DLD1 (cell line): Measurements from ENCODE around the gene C8A.

Source experiments
- in situ Hi-C: cut with HindIII; loops from 2 replicates; pipeline ENCODE4 v1.10.0; 2017; ENCODE audit warnings: low sequenced_read_pairs

The C8A gene

GRCh38 chr1:56854521-56855099 lies at the start of gene C8A:
C8A (plus strand) TSS chr1:56854797; CDS start chr1:56854902, 105 bp downstream.
- in situ Hi-C loops: no loop called here

- in situ Hi-C loops: no loop called here
These were observed 47.8 kb upstream of the C8A start for GRCh38 chr1:56806804-56807203.

- in situ Hi-C loops: no loop called here
These were observed 46.2 kb upstream of the C8A start for GRCh38 chr1:56808410-56808809.

- in situ Hi-C loops: no loop called here
These were observed 43.3 kb upstream of the C8A start for GRCh38 chr1:56811331-56811730.

- in situ Hi-C loops: no loop called here
These were observed 40.4 kb upstream of the C8A start for GRCh38 chr1:56814205-56814604.

- in situ Hi-C loops: no loop called here
These were observed 38.3 kb upstream of the C8A start for GRCh38 chr1:56816264-56816663.

- in situ Hi-C loops: no loop called here
These were observed 37.7 kb upstream of the C8A start for GRCh38 chr1:56816909-56817308.

- in situ Hi-C loops: no loop called here
These were observed 36.7 kb upstream of the C8A start for GRCh38 chr1:56817716-56818463.

GRCh38 chr1:56819387-56819899 lies 35.2 kb upstream of the C8A start, which contains the start of gene FYB2:
FYB2 (minus strand) TSS chr1:56819404; CDS start chr1:56819290, 114 bp downstream.
- in situ Hi-C loops: no loop called here

- in situ Hi-C loops: no loop called here
These were observed 33.7 kb upstream of the C8A start for GRCh38 chr1:56820755-56821461.

- in situ Hi-C loops: no loop called here
These were observed 33.2 kb upstream of the C8A start for GRCh38 chr1:56821462-56821797.

- in situ Hi-C loops: no loop called here
These were observed 30.3 kb upstream of the C8A start for GRCh38 chr1:56824271-56824670.

- in situ Hi-C loops: no loop called here
These were observed 29.7 kb upstream of the C8A start for GRCh38 chr1:56824938-56825337.

- in situ Hi-C loops: no loop called here
These were observed 29.2 kb upstream of the C8A start for GRCh38 chr1:56825436-56825835.

GRCh38 chr1:56827711-56828110 lies 26.9 kb upstream of the C8A start:
- in situ Hi-C loops: no loop called here

- in situ Hi-C loops: no loop called here
These were observed 24.5 kb upstream of the C8A start for GRCh38 chr1:56830052-56830451.

- in situ Hi-C loops: no loop called here
These were observed 22.5 kb upstream of the C8A start for GRCh38 chr1:56831871-56832693.

GRCh38 chr1:56833088-56833487 lies 21.5 kb upstream of the C8A start:
- in situ Hi-C loops: no loop called here

GRCh38 chr1:56834137-56834900 lies 20.3 kb upstream of the C8A start:
- in situ Hi-C loops: no loop called here

GRCh38 chr1:56835657-56836056 lies 18.9 kb upstream of the C8A start:
- in situ Hi-C loops: no loop called here
